D721Med (cell line): ENCODE results near the gene SF1.

ENCODE experiments used
- DNase-seq: peaks from one replicate; pipeline ENCODE4 v3.0.0; 2011; ENCODE audit warnings: low spot score; ENCODE audit not compliant: insufficient read length
- FAIRE-seq: peaks from 2 replicates; lab custom pipeline; 2011; peaks lifted over from hg19 to GRCh38; lab: Jason Lieb, UNC
- TF ChIP-seq, protein P1 (sequence below): IDR thresholded peaks from 2 replicates; pipeline ENCODE4 v1.5.1; 2012; ENCODE audit warnings: mild to moderate bottlenecking, control low read depth; ENCODE audit not compliant: insufficient read depth; ENCODE audit errors: missing control alignments

SF1 gene

GRCh38 chr11:64786308-64786707, 8.0 kb upstream of the SF1 start:
- TF ChIP-seq, protein P1, sequence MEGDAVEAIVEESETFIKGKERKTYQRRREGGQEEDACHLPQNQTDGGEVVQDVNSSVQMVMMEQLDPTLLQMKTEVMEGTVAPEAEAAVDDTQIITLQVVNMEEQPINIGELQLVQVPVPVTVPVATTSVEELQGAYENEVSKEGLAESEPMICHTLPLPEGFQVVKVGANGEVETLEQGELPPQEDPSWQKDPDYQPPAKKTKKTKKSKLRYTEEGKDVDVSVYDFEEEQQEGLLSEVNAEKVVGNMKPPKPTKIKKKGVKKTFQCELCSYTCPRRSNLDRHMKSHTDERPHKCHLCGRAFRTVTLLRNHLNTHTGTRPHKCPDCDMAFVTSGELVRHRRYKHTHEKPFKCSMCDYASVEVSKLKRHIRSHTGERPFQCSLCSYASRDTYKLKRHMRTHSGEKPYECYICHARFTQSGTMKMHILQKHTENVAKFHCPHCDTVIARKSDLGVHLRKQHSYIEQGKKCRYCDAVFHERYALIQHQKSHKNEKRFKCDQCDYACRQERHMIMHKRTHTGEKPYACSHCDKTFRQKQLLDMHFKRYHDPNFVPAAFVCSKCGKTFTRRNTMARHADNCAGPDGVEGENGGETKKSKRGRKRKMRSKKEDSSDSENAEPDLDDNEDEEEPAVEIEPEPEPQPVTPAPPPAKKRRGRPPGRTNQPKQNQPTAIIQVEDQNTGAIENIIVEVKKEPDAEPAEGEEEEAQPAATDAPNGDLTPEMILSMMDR = no peak
- DNase-seq (no peak), FAIRE-seq (no peak)

DNA sequence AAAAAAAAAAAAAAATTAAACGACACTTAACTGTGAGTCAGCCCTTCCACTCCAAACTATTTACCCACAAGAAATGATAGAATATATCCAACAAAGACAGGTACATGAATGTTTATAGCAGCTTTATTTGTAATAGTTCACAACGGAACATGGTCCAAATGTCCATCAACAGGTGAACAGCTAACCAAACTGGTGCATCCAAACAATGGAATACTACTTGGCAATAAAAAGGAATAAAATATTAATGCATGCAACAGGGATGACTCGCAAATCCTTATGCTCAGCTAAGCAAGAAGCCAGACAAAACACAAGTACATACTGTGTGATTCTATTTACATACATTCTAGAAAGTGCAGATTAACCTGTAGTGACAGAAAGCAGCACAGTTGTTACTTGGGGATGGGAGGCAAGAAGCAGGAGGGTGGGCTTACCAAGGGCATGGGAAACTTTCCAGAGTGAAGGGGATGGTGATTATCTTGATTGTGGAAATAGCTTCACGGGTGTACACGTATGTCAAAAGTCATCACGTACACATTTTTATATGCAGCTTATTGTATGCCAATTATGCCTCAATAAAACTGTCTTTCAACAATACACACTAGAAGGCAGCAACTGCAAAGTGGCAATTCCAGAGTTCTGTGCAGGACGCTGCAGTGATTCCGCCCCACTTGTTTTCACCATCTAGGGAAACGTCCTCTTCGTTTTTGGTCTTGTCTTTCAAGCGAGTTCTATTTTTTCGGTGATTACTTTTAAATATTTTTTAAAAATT, 6.7 kb upstream of the SF1 start:
- DNase-seq (no peak), FAIRE-seq (no peak)

DNA sequence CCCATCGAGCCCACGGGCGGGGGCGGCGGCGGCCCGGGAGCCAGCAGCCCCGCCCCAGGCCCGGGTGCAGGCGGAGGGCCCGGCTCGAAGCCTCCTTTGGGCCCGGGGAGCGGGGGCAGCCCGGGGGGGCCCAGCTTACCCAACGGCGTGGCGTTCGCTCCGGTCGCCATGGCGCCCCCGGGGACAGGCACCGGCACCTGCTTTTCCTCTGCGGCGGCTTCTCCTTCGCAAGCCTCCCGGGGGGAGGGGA, 194 bp downstream of the SF1 start:
- no peak for DNase-seq
- FAIRE-seq = no peak
- TF ChIP-seq, protein P1 = no peak

More for the DNA sequence above, 6.7 kb upstream of the SF1 start:
- TF ChIP-seq, protein P1 = no peak

DNA sequence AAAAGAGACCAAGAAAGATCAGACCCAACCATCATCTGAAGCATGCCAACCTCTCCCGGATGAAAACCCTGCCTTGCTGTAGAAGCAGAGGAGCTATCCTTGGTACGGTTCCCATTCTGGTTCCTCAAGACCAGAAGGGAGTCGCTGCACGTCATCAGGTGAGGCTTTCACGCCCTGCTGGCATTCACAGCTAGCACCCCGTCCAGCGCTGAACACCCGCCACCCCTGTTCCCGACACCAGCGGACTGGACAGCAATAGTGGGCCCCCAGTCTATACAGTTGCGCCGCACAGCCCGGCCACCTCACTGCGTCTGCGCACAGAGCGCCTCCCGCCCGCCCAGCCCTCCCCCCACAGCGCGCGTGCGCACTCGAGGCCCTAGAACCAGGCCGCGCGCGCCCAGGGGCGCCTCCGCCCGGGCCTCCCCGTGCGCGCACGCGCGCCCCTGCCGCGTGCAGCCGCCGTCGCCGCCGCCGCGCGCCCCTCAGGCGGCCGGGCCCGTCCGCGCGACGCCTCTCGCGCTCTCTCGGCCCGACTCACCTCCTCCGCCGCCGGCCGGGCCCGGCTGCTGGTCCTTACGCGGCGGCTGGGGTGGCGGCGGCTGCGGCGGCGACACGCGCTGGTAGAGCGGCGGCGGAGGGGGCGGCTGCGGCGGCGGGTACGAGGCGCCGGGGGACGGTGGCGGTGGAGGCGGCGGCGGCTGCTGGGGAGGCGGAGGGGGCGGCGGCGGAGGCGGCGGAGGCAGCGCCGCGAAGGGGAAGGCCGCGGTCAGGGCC, 706 bp downstream of the SF1 start:
- FAIRE-seq (no peak), DNase-seq (peak; percentile 74)
- TF ChIP-seq, protein P1 = no peak

DNA sequence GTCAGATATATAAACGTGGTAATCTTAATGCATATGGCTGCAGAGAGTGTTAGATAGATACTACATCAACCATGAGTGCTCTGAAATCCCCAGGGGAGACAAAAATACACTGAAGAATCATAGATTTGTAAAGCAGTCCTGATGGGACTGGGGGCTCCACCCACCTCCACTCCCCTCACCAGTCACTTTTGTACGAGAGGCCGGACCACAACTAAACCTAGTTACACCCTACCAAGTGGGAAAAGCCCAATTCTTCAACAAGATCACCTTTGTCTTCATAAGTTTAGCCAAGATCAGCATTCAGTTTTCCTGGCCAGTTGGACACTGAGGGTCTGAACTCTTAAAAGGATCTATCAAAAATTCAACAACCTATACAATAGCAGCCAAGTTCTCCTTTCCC, 1.5 kb downstream of the SF1 start:
- TF ChIP-seq, protein P1 = no peak
- DNase-seq (no peak), FAIRE-seq (no peak)

DNA sequence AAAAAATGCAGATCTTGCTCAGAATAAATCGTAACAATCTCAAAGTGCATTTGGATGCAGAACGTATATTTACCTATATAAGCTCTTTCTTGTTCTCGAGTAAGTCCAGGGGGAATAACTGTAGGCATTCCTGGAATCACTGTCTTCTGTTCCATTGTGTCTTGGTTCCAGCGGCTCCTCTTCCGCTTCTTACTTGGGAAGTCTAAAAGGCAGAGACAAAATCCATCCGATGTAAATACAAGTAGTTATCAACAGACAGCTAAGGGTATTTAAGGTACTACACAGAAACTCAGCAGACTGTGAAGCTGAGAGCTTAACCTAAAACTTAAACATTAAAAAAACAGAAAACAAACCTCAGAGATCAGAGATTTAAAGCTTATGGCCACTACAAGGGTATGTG, 1.9 kb downstream of the SF1 start:
- DNase-seq (no peak), FAIRE-seq (no peak)
- TF ChIP-seq, protein P1 = no peak

- FAIRE-seq (no peak), DNase-seq (no peak)
- TF ChIP-seq, protein P1 = no peak
These were observed 4.2 kb downstream of the SF1 start for GRCh38 chr11:64774144-64774543.
